ENCODE measurements around the gene GALNT9. TPM values are rescaled to one million over a fixed set of nuclear protein-coding genes. Genes with fewer than 3 reads are reported as not detected.

The GALNT9 gene
- total and polyA plus RNA-seq, 4 experiments from 2014 or later: 0.61 TPM; not detected in 3

- H3K27ac ChIP-seq (ENCODE audit: low read depth, low read length): no peak overlapping the region
- Mint-ChIP-seq H3K4me3 (no peak overlapping the region), H3K27ac (no peak overlapping the region), H3K36me3 (no peaks in the 10 kb centered on the region), H3K9me3 (peaks cover 0 to 2% (median 0%) of the 10 kb centered on the region in 8 donors), H3K4me1 (peaks cover 0 to 4% (median 0%) of the 10 kb centered on the region in 4 donors), H3K27me3 (no peaks in the 10 kb centered on the region)
- POLR2A ChIA-PET (ENCODE audit: partially characterized antibody): no interaction called here
- H3K4me3 ChIP-seq (ENCODE audit: low read length in 2 of 2): no peak overlapping the region
- no peaks in the 10 kb centered on the region for H3K9me3 ChIP-seq (ENCODE audit: control insufficient read depth in 1 of 2, low read length in 2 of 2)
- CTCF ChIA-PET (ENCODE audit: partially characterized antibody): no interaction called here
- no peaks in the 10 kb centered on the region for H3K27me3 ChIP-seq (ENCODE audit: insufficient read depth, low read length)
- no peak for DNase-seq
- no peaks in the 10 kb centered on the region for H3K36me3 ChIP-seq (ENCODE audit: insufficient read depth, low read length)
- H3K4me1 ChIP-seq (ENCODE audit: insufficient read depth, low read length): no peaks in the 10 kb centered on the region
- intact Hi-C loops (cut with micrococcal nuclease): no loop called here
These were observed 91.5 kb downstream of the GALNT9 start for GRCh38 chr12:132237772-132238487.

GRCh38 chr12:132236930-132237771 lies 92.2 kb downstream of the GALNT9 start:
- no peaks in the 10 kb centered on the region for H3K27me3 ChIP-seq (ENCODE audit: insufficient read depth, low read length)
- POLR2A ChIA-PET (ENCODE audit: partially characterized antibody): no interaction called here
- H3K4me3 Mint-ChIP-seq: no peak overlapping the region
- intact Hi-C loops (cut with micrococcal nuclease): no loop called here
- no peak overlapping the region for H3K27ac ChIP-seq (ENCODE audit: low read depth, low read length)
- no peaks in the 10 kb centered on the region for H3K4me1 ChIP-seq (ENCODE audit: insufficient read depth, low read length)
- no peaks in the 10 kb centered on the region for H3K9me3 ChIP-seq (ENCODE audit: control insufficient read depth in 1 of 2, low read length in 2 of 2)
- peak overlapping the region in 2 of 7 donors; percentile 25 to 36 for H3K27ac Mint-ChIP-seq
- peaks cover 0 to 2% (median 0%) of the 10 kb centered on the region in 8 donors for H3K9me3 Mint-ChIP-seq
- no peak overlapping the region for H3K4me3 ChIP-seq (ENCODE audit: low read length in 2 of 2)
- no peak for DNase-seq
- peaks cover 0 to 4% (median 0%) of the 10 kb centered on the region in 4 donors for H3K4me1 Mint-ChIP-seq
- H3K36me3 ChIP-seq (ENCODE audit: insufficient read depth, low read length): no peaks in the 10 kb centered on the region
- H3K36me3 Mint-ChIP-seq: no peaks in the 10 kb centered on the region
- CTCF ChIA-PET (ENCODE audit: partially characterized antibody): no interaction called here
- no peaks in the 10 kb centered on the region for H3K27me3 Mint-ChIP-seq

- intact Hi-C loops (cut with micrococcal nuclease): no loop called here
- ChIA-PET CTCF (ENCODE audit: partially characterized antibody) (no interaction called here), POLR2A (ENCODE audit: partially characterized antibody) (no interaction called here)
- Histone ChIP-seq H3K36me3 (ENCODE audit: insufficient read depth, low read length) (no peaks in the 10 kb centered on the region), H3K4me1 (ENCODE audit: insufficient read depth, low read length) (no peaks in the 10 kb centered on the region), H3K27ac (ENCODE audit: low read depth, low read length) (no peak overlapping the region), H3K9me3 (ENCODE audit: control insufficient read depth in 1 of 2, low read length in 2 of 2) (no peaks in the 10 kb centered on the region), H3K4me3 (ENCODE audit: low read length in 2 of 2) (no peak overlapping the region), H3K27me3 (ENCODE audit: insufficient read depth, low read length) (no peaks in the 10 kb centered on the region)
- Mint-ChIP-seq H3K9me3 (peaks cover 0 to 2% (median 0%) of the 10 kb centered on the region in 8 donors), H3K4me3 (no peak overlapping the region), H3K36me3 (no peaks in the 10 kb centered on the region), H3K27me3 (no peaks in the 10 kb centered on the region), H3K27ac (peak overlapping the region in 1 of 7 donors; percentile 6), H3K4me1 (peaks cover 0 to 4% (median 0%) of the 10 kb centered on the region in 4 donors)
- DNase-seq: no peak
These were observed 93.1 kb downstream of the GALNT9 start for GRCh38 chr12:132236129-132236929.

GRCh38 chr12:132235116-132235820 lies 94.1 kb downstream of the GALNT9 start:
- Histone ChIP-seq H3K9me3 (ENCODE audit: control insufficient read depth in 1 of 2, low read length in 2 of 2) (no peaks in the 10 kb centered on the region), H3K4me3 (ENCODE audit: low read length in 2 of 2) (no peak overlapping the region), H3K27me3 (ENCODE audit: insufficient read depth, low read length) (no peaks in the 10 kb centered on the region), H3K4me1 (ENCODE audit: insufficient read depth, low read length) (no peaks in the 10 kb centered on the region), H3K27ac (ENCODE audit: low read depth, low read length) (no peak overlapping the region), H3K36me3 (ENCODE audit: insufficient read depth, low read length) (no peaks in the 10 kb centered on the region)
- intact Hi-C loops (cut with micrococcal nuclease): no loop called here
- H3K27ac Mint-ChIP-seq: no peak overlapping the region
- POLR2A ChIA-PET (ENCODE audit: partially characterized antibody): no interaction called here
- no peaks in the 10 kb centered on the region for H3K27me3 Mint-ChIP-seq
- H3K4me3 Mint-ChIP-seq: no peak overlapping the region
- CTCF ChIA-PET (ENCODE audit: partially characterized antibody): no interaction called here
- no peaks in the 10 kb centered on the region for H3K36me3 Mint-ChIP-seq
- peaks cover 0 to 4% (median 0%) of the 10 kb centered on the region in 4 donors for H3K4me1 Mint-ChIP-seq
- H3K9me3 Mint-ChIP-seq: peaks cover 0 to 2% (median 0%) of the 10 kb centered on the region in 8 donors
- no peak for DNase-seq

- Mint-ChIP-seq H3K27me3 (peaks cover 3 to 7% of the 10 kb centered on the region in 2 donors), H3K4me1 (no peaks in the 10 kb centered on the region), H3K9me3 (no peaks in the 10 kb centered on the region), H3K4me3 (no peak overlapping the region), H3K27ac (no peak overlapping the region), H3K36me3 (no peaks in the 10 kb centered on the region)
- H3K9me3 ChIP-seq (ENCODE audit: control insufficient read depth in 1 of 2, low read length in 2 of 2): no peaks in the 10 kb centered on the region
- no peaks in the 10 kb centered on the region for H3K36me3 ChIP-seq (ENCODE audit: insufficient read depth, low read length)
- no peak overlapping the region for H3K4me3 ChIP-seq (ENCODE audit: low read length in 2 of 2)
- ChIA-PET CTCF (ENCODE audit: partially characterized antibody) (no interaction called here), POLR2A (ENCODE audit: partially characterized antibody) (no interaction called here)
- intact Hi-C loops (cut with micrococcal nuclease): no loop called here
- no peaks in the 10 kb centered on the region for H3K27me3 ChIP-seq (ENCODE audit: insufficient read depth, low read length)
- no peak for DNase-seq
- no peak overlapping the region for H3K27ac ChIP-seq (ENCODE audit: low read depth, low read length)
- no peaks in the 10 kb centered on the region for H3K4me1 ChIP-seq (ENCODE audit: insufficient read depth, low read length)
These were observed 99.0 kb downstream of the GALNT9 start for GRCh38 chr12:132230381-132230780.

DNA sequence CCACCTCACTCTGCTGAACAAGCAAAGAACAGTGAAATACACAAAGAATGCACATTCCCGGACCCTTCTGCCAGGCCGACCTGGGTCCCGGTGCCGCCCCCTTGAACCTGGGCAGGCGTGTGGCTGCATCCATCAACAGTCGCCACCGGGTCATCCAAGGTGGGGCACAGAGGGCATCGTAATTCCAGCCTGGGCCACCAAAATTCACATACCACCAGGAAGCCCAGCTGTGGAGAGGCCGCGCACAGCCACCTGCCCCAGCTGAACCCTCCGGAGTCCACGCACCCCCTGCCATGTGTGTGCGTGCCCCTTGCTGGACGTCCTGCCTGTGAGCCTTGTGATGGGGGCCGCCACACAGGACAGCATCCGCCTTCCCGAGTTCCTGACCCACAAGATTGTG lies 99.5 kb downstream of the GALNT9 start:
- intact Hi-C loops (cut with micrococcal nuclease): no loop called here
- no peaks in the 10 kb centered on the region for H3K4me1 Mint-ChIP-seq
- no peak overlapping the region for H3K27ac ChIP-seq (ENCODE audit: low read depth, low read length)
- no peak overlapping the region for H3K4me3 ChIP-seq (ENCODE audit: low read length in 2 of 2)
- H3K4me1 ChIP-seq (ENCODE audit: insufficient read depth, low read length): no peaks in the 10 kb centered on the region
- no peaks in the 10 kb centered on the region for H3K9me3 Mint-ChIP-seq
- H3K36me3 Mint-ChIP-seq: no peaks in the 10 kb centered on the region
- DNase-seq: no peak
- no peaks in the 10 kb centered on the region for H3K27me3 ChIP-seq (ENCODE audit: insufficient read depth, low read length)
- H3K27ac Mint-ChIP-seq: no peak overlapping the region
- ChIA-PET POLR2A (ENCODE audit: partially characterized antibody) (no interaction called here), CTCF (ENCODE audit: partially characterized antibody) (no interaction called here)
- H3K9me3 ChIP-seq (ENCODE audit: control insufficient read depth in 1 of 2, low read length in 2 of 2): no peaks in the 10 kb centered on the region
- no peaks in the 10 kb centered on the region for H3K36me3 ChIP-seq (ENCODE audit: insufficient read depth, low read length)
- peaks cover 3 to 7% of the 10 kb centered on the region in 2 donors for H3K27me3 Mint-ChIP-seq
- no peak overlapping the region for H3K4me3 Mint-ChIP-seq

Measured in CD4-positive, alpha-beta memory T cell (primary cell).